GM21619 (cell line): ENCODE data around the gene MAPRE3.

Source experiments
- ATAC-seq: cut with Tn5 transposase; IDR thresholded peaks from one replicate; pipeline ENCODE4 v1.9.1; 2021; ENCODE audit not compliant: unreplicated experiment

The MAPRE3 gene

GRCh38 chr2:27010139-27010538 lies 39.7 kb downstream of the MAPRE3 start:
- no peak for ATAC-seq

GRCh38 chr2:27013738-27014137 lies 43.3 kb downstream of the MAPRE3 start:
- ATAC-seq = no peak

- ATAC-seq = no peak
Measured at GRCh38 chr2:27014771-27015433, 44.5 kb downstream of the MAPRE3 start.

GRCh38 chr2:27016801-27017325 lies 46.4 kb downstream of the MAPRE3 start:
- ATAC-seq = no peak

- no peak for ATAC-seq
Measured at GRCh38 chr2:27018142-27018541, 47.7 kb downstream of the MAPRE3 start.

- ATAC-seq = no peak
Measured at GRCh38 chr2:27019459-27019858, 49.0 kb downstream of the MAPRE3 start.

- ATAC-seq = no peak
Measured at GRCh38 chr2:27019931-27020855, 49.8 kb downstream of the MAPRE3 start.

GRCh38 chr2:27021253-27022049 lies 51.0 kb downstream of the MAPRE3 start:
- ATAC-seq = no peak

GRCh38 chr2:27023740-27024139 lies 53.3 kb downstream of the MAPRE3 start:
- no peak for ATAC-seq

- no peak for ATAC-seq
Measured at GRCh38 chr2:27024188-27024587, 53.8 kb downstream of the MAPRE3 start.

- no peak for ATAC-seq
Measured at GRCh38 chr2:27024812-27025211, 54.4 kb downstream of the MAPRE3 start.

GRCh38 chr2:27025281-27025800 lies 54.9 kb downstream of the MAPRE3 start:
- ATAC-seq = no peak

GRCh38 chr2:27025861-27026851 lies 55.7 kb downstream of the MAPRE3 start:
- no peak for ATAC-seq

- ATAC-seq = no peak
Measured at GRCh38 chr2:27027211-27027651, 56.8 kb downstream of the MAPRE3 start.

- ATAC-seq = no peak
Measured at GRCh38 chr2:27029051-27029450, 58.6 kb downstream of the MAPRE3 start.

- ATAC-seq = peak; percentile 89
Measured at GRCh38 chr2:27032495-27033252, 62.2 kb downstream of the MAPRE3 start, which contains the start of gene TMEM214. Gene TMEM214, plus strand, starts transcription at chr2:27032965. Its CDS starts 51 bp downstream, at chr2:27033016.

- ATAC-seq = peak; percentile 1
Measured at GRCh38 chr2:27033253-27033852, 62.9 kb downstream of the MAPRE3 start.

- no peak for ATAC-seq
Measured at GRCh38 chr2:27038012-27038411, 67.6 kb downstream of the MAPRE3 start.
